ENCODE results near the gene GPS1. TPM values are rescaled to one million over a fixed set of nuclear protein-coding genes. Genes with fewer than 3 reads are reported as not detected.

The GPS1 gene
- total RNA-seq, 1 donor from 2014 or later, result 115 TPM

DNA sequence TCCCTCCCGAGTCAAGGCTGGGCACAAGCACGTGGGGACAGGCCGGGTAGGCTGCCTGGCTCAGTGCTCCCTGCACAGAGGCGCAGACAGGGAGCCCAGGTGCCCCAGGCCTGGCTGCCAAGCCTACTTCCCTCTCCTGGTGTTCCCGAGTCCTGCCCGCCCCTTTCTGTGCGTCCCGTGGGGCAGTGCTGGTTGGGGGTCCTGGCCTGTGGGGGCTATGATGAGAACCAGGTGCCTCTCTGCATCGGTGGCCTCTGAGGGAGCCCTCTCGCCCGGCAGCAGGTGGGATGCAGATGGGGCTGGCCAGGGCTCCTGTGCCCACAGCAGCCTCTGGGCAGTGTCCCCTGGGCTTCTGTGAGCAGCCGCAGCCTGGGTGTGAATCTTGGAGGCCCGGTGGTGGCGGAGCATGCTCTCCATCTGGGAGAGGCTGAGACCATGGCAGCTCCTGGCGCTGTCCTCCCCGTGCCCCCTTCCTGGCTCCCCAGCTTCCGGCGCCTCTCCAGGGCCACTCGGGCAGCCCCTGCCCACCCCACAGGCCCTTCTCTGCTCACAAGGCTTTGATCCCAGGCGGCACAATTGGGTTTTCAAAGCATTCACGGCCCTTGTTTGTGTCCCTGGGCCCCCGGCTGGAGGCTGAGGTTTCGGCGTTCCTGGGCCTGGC, 36.3 kb upstream of the GPS1 start:
- TF ChIP-seq, protein P1, sequence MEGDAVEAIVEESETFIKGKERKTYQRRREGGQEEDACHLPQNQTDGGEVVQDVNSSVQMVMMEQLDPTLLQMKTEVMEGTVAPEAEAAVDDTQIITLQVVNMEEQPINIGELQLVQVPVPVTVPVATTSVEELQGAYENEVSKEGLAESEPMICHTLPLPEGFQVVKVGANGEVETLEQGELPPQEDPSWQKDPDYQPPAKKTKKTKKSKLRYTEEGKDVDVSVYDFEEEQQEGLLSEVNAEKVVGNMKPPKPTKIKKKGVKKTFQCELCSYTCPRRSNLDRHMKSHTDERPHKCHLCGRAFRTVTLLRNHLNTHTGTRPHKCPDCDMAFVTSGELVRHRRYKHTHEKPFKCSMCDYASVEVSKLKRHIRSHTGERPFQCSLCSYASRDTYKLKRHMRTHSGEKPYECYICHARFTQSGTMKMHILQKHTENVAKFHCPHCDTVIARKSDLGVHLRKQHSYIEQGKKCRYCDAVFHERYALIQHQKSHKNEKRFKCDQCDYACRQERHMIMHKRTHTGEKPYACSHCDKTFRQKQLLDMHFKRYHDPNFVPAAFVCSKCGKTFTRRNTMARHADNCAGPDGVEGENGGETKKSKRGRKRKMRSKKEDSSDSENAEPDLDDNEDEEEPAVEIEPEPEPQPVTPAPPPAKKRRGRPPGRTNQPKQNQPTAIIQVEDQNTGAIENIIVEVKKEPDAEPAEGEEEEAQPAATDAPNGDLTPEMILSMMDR (IDR thresholded peaks at IDR 0.05; ENCODE audit: partially characterized antibody, unreplicated experiment), result no peak
- Mint-ChIP-seq H3K4me1 (ENCODE audit: low read depth, unreplicated experiment) (no peaks in the 10 kb centered on the region), H3K4me3 (ENCODE audit: unreplicated experiment) (no peak overlapping the region), H3K27ac (ENCODE audit: unreplicated experiment) (no peak overlapping the region), H3K9me3 (ENCODE audit: unreplicated experiment) (peaks cover 3% of the 10 kb centered on the region), H3K36me3 (ENCODE audit: unreplicated experiment) (no peaks in the 10 kb centered on the region), H3K27me3 (ENCODE audit: unreplicated experiment) (peaks cover 2% of the 10 kb centered on the region)
- DNase-seq, result no peak

DNA sequence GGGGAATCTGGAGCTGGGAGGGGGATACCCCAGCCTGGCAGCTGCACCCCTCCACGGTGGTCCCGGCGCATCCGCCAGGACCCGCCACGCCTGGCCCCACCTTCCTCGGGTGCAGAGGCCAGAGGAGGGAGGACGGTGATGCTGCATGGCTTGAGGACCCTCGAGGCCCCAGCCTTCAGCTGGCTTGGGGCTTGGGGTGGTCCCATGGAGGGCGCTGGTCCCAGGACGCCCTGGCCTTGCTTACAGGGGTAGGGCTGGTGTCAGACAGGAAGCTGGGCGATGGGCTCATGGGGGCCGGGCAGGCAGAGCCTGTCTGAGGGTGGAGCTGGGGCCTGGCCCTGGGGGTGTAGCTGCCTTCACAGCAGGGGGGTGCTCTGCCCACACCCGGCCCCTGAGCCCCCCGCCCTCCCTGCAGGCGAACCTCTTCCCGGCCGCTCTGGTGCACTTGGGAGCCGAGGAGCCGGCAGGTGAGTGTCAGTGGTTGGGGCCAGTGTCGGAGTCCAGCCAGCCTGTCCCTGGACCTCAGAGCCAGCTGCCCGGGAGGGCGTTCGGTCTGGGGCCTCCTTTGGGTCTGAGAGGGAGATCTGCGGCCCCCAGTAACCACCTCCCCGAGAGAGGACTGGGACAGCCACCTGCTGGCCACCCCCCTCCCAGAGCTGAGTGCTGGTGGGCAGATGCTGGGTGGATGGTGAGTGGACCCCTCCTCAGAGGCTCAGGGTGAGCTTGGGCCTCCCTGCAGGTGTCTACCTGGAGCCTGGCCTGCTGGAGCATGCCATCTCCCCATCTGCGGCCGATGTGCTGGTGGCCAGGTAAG, 35.4 kb upstream of the GPS1 start:
- H3K9me3 Mint-ChIP-seq (ENCODE audit: unreplicated experiment), result peaks cover 3% of the 10 kb centered on the region
- TF ChIP-seq, protein P1 (IDR thresholded peaks at IDR 0.05; ENCODE audit: partially characterized antibody, unreplicated experiment), result no peak
- DNase-seq, result no peak
- H3K4me1 Mint-ChIP-seq (ENCODE audit: low read depth, unreplicated experiment), result no peaks in the 10 kb centered on the region
- H3K27ac Mint-ChIP-seq (ENCODE audit: unreplicated experiment), result no peak overlapping the region
- H3K36me3 Mint-ChIP-seq (ENCODE audit: unreplicated experiment), result no peaks in the 10 kb centered on the region
- peaks cover 5% of the 10 kb centered on the region for H3K27me3 Mint-ChIP-seq (ENCODE audit: unreplicated experiment)
- H3K4me3 Mint-ChIP-seq (ENCODE audit: unreplicated experiment), result no peak overlapping the region

DNA sequence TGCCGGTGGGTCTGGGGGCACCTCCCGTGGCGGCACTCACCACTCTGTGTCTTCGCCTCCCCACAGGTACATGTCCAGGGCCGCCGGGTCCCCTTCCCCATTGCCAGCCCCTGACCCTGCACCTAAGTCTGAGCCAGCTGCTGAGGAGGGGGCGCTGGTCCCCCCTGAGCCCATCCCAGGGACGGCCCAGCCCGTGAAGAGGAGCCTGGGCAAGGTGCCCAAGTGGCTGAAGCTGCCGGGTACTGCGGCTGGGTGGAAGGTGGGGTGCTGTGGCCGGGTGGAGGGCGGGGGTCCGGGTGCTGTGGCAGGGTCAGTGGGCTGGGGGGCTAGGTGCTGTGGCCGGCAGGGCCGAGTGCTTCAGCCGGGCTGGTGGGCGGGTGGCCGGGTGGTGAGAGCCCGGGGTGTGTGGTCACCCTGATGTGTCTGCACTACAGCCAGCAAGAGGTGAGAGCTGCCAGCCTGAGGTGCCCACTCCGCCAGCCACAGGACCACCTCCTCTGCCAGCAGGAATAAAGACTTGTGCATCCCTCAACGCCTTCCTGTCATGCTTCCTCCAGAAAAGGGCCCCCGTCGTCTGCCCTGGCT, 34.7 kb upstream of the GPS1 start:
- Mint-ChIP-seq H3K27me3 (ENCODE audit: unreplicated experiment) (peaks cover 7% of the 10 kb centered on the region), H3K36me3 (ENCODE audit: unreplicated experiment) (no peaks in the 10 kb centered on the region), H3K27ac (ENCODE audit: unreplicated experiment) (no peak overlapping the region), H3K4me1 (ENCODE audit: low read depth, unreplicated experiment) (peaks cover 7% of the 10 kb centered on the region), H3K4me3 (ENCODE audit: unreplicated experiment) (no peak overlapping the region), H3K9me3 (ENCODE audit: unreplicated experiment) (peaks cover 3% of the 10 kb centered on the region)
- DNase-seq, result no peak
- TF ChIP-seq, protein P1 (IDR thresholded peaks at IDR 0.05; ENCODE audit: partially characterized antibody, unreplicated experiment), result no peak

DNA sequence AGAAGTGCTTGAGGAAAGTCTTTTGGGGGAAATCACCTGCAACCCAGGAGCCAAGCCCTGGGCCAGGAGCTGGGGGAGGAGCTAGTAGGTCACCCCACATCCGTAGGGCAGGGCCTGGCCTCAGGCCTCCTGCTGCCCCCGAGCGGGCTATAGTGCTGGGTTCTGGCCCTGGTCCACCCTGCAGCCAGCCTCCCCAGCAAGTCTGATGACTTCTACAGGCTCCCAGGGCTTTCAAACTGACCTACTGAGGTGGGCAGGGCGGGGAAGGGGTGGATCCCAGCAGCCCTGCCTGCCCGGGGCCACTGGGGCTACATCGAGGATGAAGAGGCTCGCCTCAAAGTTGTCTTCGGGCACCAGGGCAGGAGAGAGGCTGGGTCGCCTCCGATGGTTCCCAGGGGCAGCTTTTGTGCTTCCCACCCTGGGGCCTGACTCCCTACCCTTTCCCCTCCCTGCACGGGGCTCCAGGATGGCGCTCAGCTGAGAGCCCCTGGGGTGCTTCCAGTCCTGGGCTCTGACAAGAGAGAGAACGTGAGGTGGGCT, 34.0 kb upstream of the GPS1 start:
- H3K36me3 Mint-ChIP-seq (ENCODE audit: unreplicated experiment), result no peaks in the 10 kb centered on the region
- H3K4me3 Mint-ChIP-seq (ENCODE audit: unreplicated experiment), result no peak overlapping the region
- no peak for DNase-seq
- peaks cover 3% of the 10 kb centered on the region for H3K9me3 Mint-ChIP-seq (ENCODE audit: unreplicated experiment)
- TF ChIP-seq, protein P1 (IDR thresholded peaks at IDR 0.05; ENCODE audit: partially characterized antibody, unreplicated experiment), result no peak
- H3K27me3 Mint-ChIP-seq (ENCODE audit: unreplicated experiment), result peaks cover 7% of the 10 kb centered on the region
- peaks cover 7% of the 10 kb centered on the region for H3K4me1 Mint-ChIP-seq (ENCODE audit: low read depth, unreplicated experiment)
- no peak overlapping the region for H3K27ac Mint-ChIP-seq (ENCODE audit: unreplicated experiment)

Measured in glutamatergic neuron (in vitro differentiated cells).